K562 (cell line): Measurements from ENCODE around the gene EMILIN3. TPM values are rescaled to one million over a fixed set of nuclear protein-coding genes. Genes with fewer than 3 reads are reported as not detected.
A peak's percentile ranks its signal among the peaks of the same experiment; 100 is the strongest.

Source experiments
- ATAC-seq: fragments of 200-7000 bp; cut with Tn5 transposase; 3 replicates; pipeline ENCODE4 v1.9.1; 2020; ENCODE audit warnings: moderate library complexity
- BruUV-seq: library from RNA; stranded (reverse); fragments of 400-500 nt; replicated peaks from 2 replicates; lab custom pipeline; 2021; lab: Mats Ljungman, UMichigan
- CTCF ChIA-PET: fragments of 300-600 bp; formaldehyde crosslinking; extraction: SDS; loops from one replicate; lab custom pipeline; 2021; ENCODE audit warnings: low intra/inter-chr PET ratio; lab: Yijun Ruan, JAX
- POLR2A ChIA-PET: fragments of 300-600, 350-650 bp; sonication (Branson Sonifier 250); formaldehyde crosslinking; extraction: SDS; loops from one replicate; lab custom pipeline; 2021; ENCODE audit warnings: antibody characterized with exemption, inconsistent platforms; lab: Yijun Ruan, JAX
- DNase-seq, 4 experiments: peaks; one replicate each; pipeline versions ENCODE4 v3.0.0 to v3.0.0-alpha.2; 2011 to 2018; ENCODE audit warnings: low spot score in 3 of 4, mixed read lengths in 3 of 4; ENCODE audit errors: extremely low read depth in 1 of 4
- FAIRE-seq: peaks from 2 replicates; lab custom pipeline; 2011; peaks lifted over from hg19 to GRCh38; lab: Jason Lieb, UNC
- H2AFZ ChIP-seq: 2 replicates; pipeline ENCODE4 v1.6.0; 2011; ENCODE audit warnings: low read depth, low read length, control low read depth, inconsistent platforms
- H3K27ac ChIP-seq: fragments of 200-600 bp; 3 replicates; pipeline ENCODE4 v1.8.0; 2011; ENCODE audit warnings: low read depth, mild to moderate bottlenecking, control low read depth, inconsistent platforms, low read length, moderate library complexity, mixed read lengths; ENCODE audit errors: extremely low read depth
- H3K27me3 ChIP-seq, 2 experiments: fragments of 300-600 bp in 1 of 2; 2 replicates in 1 of 2; 3 replicates in 1 of 2; pipeline versions ENCODE4 v1.6.0 to v1.8.0; 2011; ENCODE audit warnings: inconsistent platforms in 2 of 2, low read length in 2 of 2, mild to moderate bottlenecking in 1 of 2, mixed read lengths in 1 of 2, moderate library complexity in 1 of 2; ENCODE audit not compliant: control insufficient read depth in 2 of 2, insufficient read depth in 2 of 2
- H3K36me3 ChIP-seq: fragments of 300-600 bp; 3 replicates; pipeline ENCODE4 v1.8.0; 2011; ENCODE audit warnings: mild to moderate bottlenecking, low read length, inconsistent platforms; ENCODE audit not compliant: control insufficient read depth, insufficient read depth
- H3K4me1 ChIP-seq, 2 experiments: fragments of 200-600 bp in 1 of 2; replicated peaks in 1 of 2; 2 replicates in 1 of 2; 3 replicates in 1 of 2; pipeline versions ENCODE4 v1.5.1 to v1.8.0; 2011; ENCODE audit warnings: inconsistent platforms in 2 of 2, low read length in 2 of 2, mild to moderate bottlenecking in 1 of 2, mixed read lengths in 1 of 2, moderate library complexity in 1 of 2; ENCODE audit not compliant: control insufficient read depth in 2 of 2, insufficient read depth in 2 of 2
- H3K4me2 ChIP-seq: 2 replicates; pipeline ENCODE4 v1.6.1; 2011; ENCODE audit warnings: low read length, control low read depth, inconsistent platforms, mixed read lengths; ENCODE audit not compliant: insufficient read depth
- H3K4me3 ChIP-seq: fragments of 200-600 bp; sonication (generic), shearing (Covaris generic); 2 replicates; pipeline ENCODE4 v1.5.1; 2016; ENCODE audit warnings: control low read depth, inconsistent platforms
- H3K79me2 ChIP-seq: fragments of 200-600 bp; 3 replicates; pipeline ENCODE4 v1.8.0; 2011; ENCODE audit warnings: low read length, inconsistent platforms; ENCODE audit not compliant: control insufficient read depth, insufficient read depth
- H3K9ac ChIP-seq, 2 experiments: 2 replicates each; pipeline versions ENCODE4 v1.6.0 to v1.6.1; 2011; ENCODE audit warnings: low read depth in 2 of 2, low read length in 2 of 2, control low read depth in 1 of 2, inconsistent platforms in 1 of 2, mild to moderate bottlenecking in 1 of 2, mixed read lengths in 1 of 2; ENCODE audit not compliant: insufficient read depth in 1 of 2
- H3K9me1 ChIP-seq: one replicate; pipeline ENCODE4 v1.6.0; 2011; ENCODE audit warnings: inconsistent platforms, mild to moderate bottlenecking, low read length, moderate library complexity; ENCODE audit not compliant: control insufficient read depth, insufficient read depth
- H3K9me3 ChIP-seq: replicated peaks from 2 replicates; pipeline ENCODE4 v1.5.1; 2011; ENCODE audit warnings: low read depth, low read length, inconsistent platforms; ENCODE audit not compliant: control insufficient read depth, insufficient read depth
- H4K20me1 ChIP-seq: replicated peaks from 2 replicates; pipeline ENCODE4 v1.6.1; 2011; ENCODE audit warnings: low read length, inconsistent platforms, mixed read lengths; ENCODE audit not compliant: control insufficient read depth, insufficient read depth
- MEIS2 ChIP-seq: fragments of 450-650 bp; IDR thresholded peaks from 2 replicates; pipeline ENCODE4 v1.6.1; 2014; ENCODE audit warnings: mild to moderate bottlenecking; ENCODE audit not compliant: partially characterized antibody
- ZFP36 ChIP-seq: fragments of 150-350 bp; IDR thresholded peaks from 2 replicates; pipeline ENCODE4 v1.6.1; 2018; ENCODE audit warnings: low read length, low read depth; ENCODE audit not compliant: partially characterized antibody
- WGBS: fragments of 100-300 bp; shearing (Covaris generic); methylation state at CpG from one replicate; pipeline ENCODE4 v1.1.6; 2016; ENCODE audit warnings: low coverage, mixed read lengths; ENCODE audit not compliant: insufficient coverage; ENCODE audit errors: missing lambda C conversion rate; 5-methylcytosine and 5-hydroxymethylcytosine counted together
- in situ Hi-C: fragments of 300-500 bp; cut with MboI; formaldehyde crosslinking; loops from 4 replicates; pipeline ENCODE4 v1.15.0; 2018; ENCODE audit warnings: inconsistent platforms, mixed read lengths
- intact Hi-C: fragments of 100-400 bp; cut with micrococcal nuclease; formaldehyde crosslinking; loops from 2 replicates; pipeline ENCODE4 v1.14.2; 2022
- polyA plus RNA-seq, 8 experiments: library from polyadenylated mRNA; depleted of rRNA in 4 of 8; stranded (reverse) in 5 of 8; unstranded in 3 of 8; fragments of >200 nt; fragmentation: Nextera tagmentation in 2 of 8; fragmentation: Illumina TruSeq in 1 of 8; extraction: Ambion mirVana in 2 of 8; extraction: Trizol in 1 of 8; gene quantifications; 2 replicates each; pipeline versions ENCODE4 v1.2.1 to v1.2.3, GENCODE V29; 2011 to 2014; ENCODE audit warnings: inconsistent platforms in 1 of 8, missing spikeins in 1 of 8
- total RNA-seq, 7 experiments: library from RNA; depleted of rRNA in 6 of 7; stranded (reverse); fragments of >200 nt in 6 of 7; fragmentation: Illumina TruSeq in 2 of 7; extraction: Trizol in 2 of 7; gene quantifications; 2 replicates each; pipeline versions ENCODE4 v1.2.1 to v1.2.3, GENCODE V29; 2011 to 2021; ENCODE audit warnings: low replicate concordance in 1 of 7
- TF ChIP-seq, protein P1 (sequence below): sonication (generic); formaldehyde crosslinking; IDR thresholded peaks from 2 replicates; pipeline ENCODE4 v1.4.0; 2020; ENCODE audit warnings: mild to moderate bottlenecking, missing genetic modification reagents

Gene EMILIN3
- total and polyA plus RNA-seq, 9 of the 15 experiments (the other 6 are each of a cell fraction or from before 2014, with no cell fraction given) = 0.01 to 0.07 TPM; not detected in 7

DNA sequence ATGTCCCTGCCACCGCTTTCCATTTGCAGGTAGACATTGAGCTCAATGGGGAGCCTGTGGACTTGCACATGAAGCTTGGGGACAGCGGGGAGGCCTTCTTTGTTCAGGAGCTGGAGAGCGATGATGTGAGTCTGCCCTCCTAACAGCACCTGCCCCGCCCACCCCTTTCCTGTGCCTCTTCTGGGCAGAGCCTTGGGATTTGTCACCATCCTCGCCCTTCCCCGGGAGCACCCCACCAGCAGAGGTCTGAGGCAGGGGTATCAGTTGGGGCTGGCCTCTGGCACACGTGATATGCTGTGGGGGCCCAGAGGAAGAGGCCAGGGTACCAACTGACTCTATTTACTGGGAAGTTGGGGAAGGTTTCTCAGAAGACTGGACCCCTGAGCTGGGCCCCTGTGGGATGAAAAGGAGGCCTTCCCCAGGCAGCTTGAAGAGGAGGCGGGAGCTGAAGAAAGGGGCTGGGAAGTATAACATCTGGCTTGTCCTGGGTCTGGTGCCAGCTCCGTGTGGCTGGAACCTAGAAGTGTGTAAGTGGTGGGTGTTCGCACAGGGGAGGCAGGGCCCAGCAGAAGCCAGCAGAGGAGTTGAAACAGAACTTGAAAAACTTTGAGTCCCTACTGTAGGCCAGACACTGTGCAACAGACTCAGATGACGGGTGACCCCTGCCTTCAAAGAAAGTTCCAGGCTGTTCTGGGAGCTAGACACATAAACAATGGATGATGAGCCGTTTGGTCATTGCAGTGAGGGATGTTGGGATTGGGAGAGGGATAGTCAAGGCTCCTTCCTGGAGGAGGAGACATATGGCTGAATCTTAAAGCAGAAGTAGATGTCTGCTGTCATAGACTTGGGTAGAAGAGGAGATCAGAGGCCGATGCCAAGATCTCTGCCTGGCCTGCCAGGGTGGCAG is 18.8 kb downstream of the EMILIN3 start:
- Histone ChIP-seq H3K4me1 (peaks cover 0 to 12% of the 10 kb centered on the region in 2 experiments; a peak in 1 of 5 replicates), H3K4me3 (no peak overlapping the region), H3K9me1 (no peaks in the 10 kb centered on the region), H3K4me2 (no peak overlapping the region), H3K27ac (no peak overlapping the region), H3K36me3 (0 out of 3 replicates have a peak, but pooled peaks cover 2% of the 10 kb centered on the region), H3K79me2 (no peaks in the 10 kb centered on the region), H3K9me3 (no peaks in the 10 kb centered on the region), H4K20me1 (no peaks in the 10 kb centered on the region; the same call in 1 of the 2 replicates), H3K9ac (peak overlapping the region in 1 of 2 experiments; percentile 59; a peak in 2 of 4 replicates), H2AFZ (no peak overlapping the region), H3K27me3 (no peaks in the 10 kb centered on the region)
- POLR2A ChIA-PET = no interaction called here
- intact Hi-C loops (loop anchor here (10.0 kb wide), 1 partner anchor 267 kb away; the partner anchor contains the start of gene CHD6), in situ Hi-C loops (no loop called here)
- no peak for ATAC-seq
- BruUV-seq = no TSS peak
- no peak for FAIRE-seq
- DNase-seq = no peak
- CTCF ChIA-PET = no interaction called here
- peak; percentile 76 for TF ChIP-seq ZFP36
- no peak for TF ChIP-seq MEIS2
- 64% methylated on average over 13 of the region's 13 CpGs for WGBS

DNA sequence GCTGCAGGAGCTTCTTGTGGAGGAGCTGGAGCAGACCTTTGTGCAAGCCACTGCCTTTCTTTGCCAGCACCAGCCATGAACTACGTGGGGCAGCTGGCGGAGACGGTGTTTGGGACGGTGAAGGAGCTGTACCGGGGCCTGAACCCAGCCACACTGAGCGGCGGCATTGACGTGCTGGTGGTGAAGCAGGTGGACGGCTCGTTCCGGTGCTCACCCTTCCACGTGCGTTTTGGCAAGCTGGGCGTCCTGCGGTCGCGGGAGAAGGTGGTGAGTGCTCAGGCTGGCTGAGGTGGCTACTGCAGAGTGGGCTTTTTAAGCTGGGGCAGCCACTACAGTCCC is 20.9 kb downstream of the EMILIN3 start:
- Histone ChIP-seq H3K9me1 (no peaks in the 10 kb centered on the region), H3K27ac (no peak overlapping the region), H3K79me2 (peaks cover 8% of the 10 kb centered on the region; the same call in 2 of the 3 replicates), H4K20me1 (no peaks in the 10 kb centered on the region; the same call in 1 of the 2 replicates), H3K9me3 (no peaks in the 10 kb centered on the region), H3K4me1 (peaks cover 5 to 22% of the 10 kb centered on the region in 2 experiments; a peak in 4 of 5 replicates), H3K4me3 (no peak overlapping the region), H3K27me3 (no peaks in the 10 kb centered on the region), H3K4me2 (no peak overlapping the region), H3K9ac (0 out of 4 replicates have a peak overlapping the region, but pooled peaks of 1 of the 2 experiments have one; percentile 50), H3K36me3 (0 out of 3 replicates have a peak, but pooled peaks cover 2% of the 10 kb centered on the region), H2AFZ (no peak overlapping the region)
- in situ Hi-C loops (no loop called here), intact Hi-C loops (loop anchor here (10.0 kb wide), 1 partner anchor 269 kb away; the partner anchor contains the start of gene CHD6)
- BruUV-seq = no TSS peak
- 60% methylated on average over 17 of the region's 17 CpGs for WGBS
- no peak for FAIRE-seq
- no peak for DNase-seq
- POLR2A ChIA-PET = interaction anchor here (0.6 kb wide), 1 partner anchor 443 kb away, joined by 3 read pairs; no protein-coding TSS in a partner anchor
- ATAC-seq = no peak
- TF ChIP-seq, protein P1, sequence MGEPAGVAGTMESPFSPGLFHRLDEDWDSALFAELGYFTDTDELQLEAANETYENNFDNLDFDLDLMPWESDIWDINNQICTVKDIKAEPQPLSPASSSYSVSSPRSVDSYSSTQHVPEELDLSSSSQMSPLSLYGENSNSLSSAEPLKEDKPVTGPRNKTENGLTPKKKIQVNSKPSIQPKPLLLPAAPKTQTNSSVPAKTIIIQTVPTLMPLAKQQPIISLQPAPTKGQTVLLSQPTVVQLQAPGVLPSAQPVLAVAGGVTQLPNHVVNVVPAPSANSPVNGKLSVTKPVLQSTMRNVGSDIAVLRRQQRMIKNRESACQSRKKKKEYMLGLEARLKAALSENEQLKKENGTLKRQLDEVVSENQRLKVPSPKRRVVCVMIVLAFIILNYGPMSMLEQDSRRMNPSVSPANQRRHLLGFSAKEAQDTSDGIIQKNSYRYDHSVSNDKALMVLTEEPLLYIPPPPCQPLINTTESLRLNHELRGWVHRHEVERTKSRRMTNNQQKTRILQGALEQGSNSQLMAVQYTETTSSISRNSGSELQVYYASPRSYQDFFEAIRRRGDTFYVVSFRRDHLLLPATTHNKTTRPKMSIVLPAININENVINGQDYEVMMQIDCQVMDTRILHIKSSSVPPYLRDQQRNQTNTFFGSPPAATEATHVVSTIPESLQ (CRISPR knock-in tag) = no peak
- CTCF ChIA-PET = no interaction called here
